Neural crest cell (in vitro differentiated cells): ENCODE measurements around the gene ADAMTS2. TPM values are rescaled to one million over a fixed set of nuclear protein-coding genes. Genes with fewer than 3 reads are reported as not detected.

Source experiments
- DNase-seq: peaks from one replicate; pipeline ENCODE4 v3.0.0; 2021; ENCODE audit warnings: low read depth, mixed read lengths, low spot score
- H3K27ac Mint-ChIP-seq: one replicate; pipeline ENCODE4 v1.8.0; 2021; ENCODE audit warnings: mild to moderate bottlenecking, mixed read lengths; ENCODE audit not compliant: unreplicated experiment
- H3K27me3 Mint-ChIP-seq: 2 replicates; pipeline ENCODE4 v1.8.0; 2021; ENCODE audit warnings: low read depth, mild to moderate bottlenecking, mixed read lengths
- H3K36me3 Mint-ChIP-seq: 2 replicates; pipeline ENCODE4 v1.8.0; 2021; ENCODE audit warnings: low read depth, mild to moderate bottlenecking, mixed read lengths
- H3K4me1 Mint-ChIP-seq: 2 replicates; pipeline ENCODE4 v1.8.0; 2021; ENCODE audit warnings: mixed read lengths
- H3K4me3 Mint-ChIP-seq: one replicate; pipeline ENCODE4 v1.8.0; 2021; ENCODE audit warnings: mild to moderate bottlenecking, mixed read lengths
- H3K9me3 Mint-ChIP-seq: 2 replicates; pipeline ENCODE4 v1.8.0; 2021; ENCODE audit warnings: mixed read lengths
- total RNA-seq: library from RNA; stranded (reverse); gene quantifications from 2 replicates; pipeline ENCODE4 v1.2.1, GENCODE V29; 2021
- TF ChIP-seq, protein P1 (sequence below): fragments of 200-600 bp; sonication (generic); conservative IDR thresholded peaks from 2 replicates; pipeline ENCODE4 v1.5.0; 2021; ENCODE audit warnings: antibody characterized with exemption, mild to moderate bottlenecking

ADAMTS2 gene
- total RNA-seq, 1 donor from 2014 or later: 1.5 TPM

DNA sequence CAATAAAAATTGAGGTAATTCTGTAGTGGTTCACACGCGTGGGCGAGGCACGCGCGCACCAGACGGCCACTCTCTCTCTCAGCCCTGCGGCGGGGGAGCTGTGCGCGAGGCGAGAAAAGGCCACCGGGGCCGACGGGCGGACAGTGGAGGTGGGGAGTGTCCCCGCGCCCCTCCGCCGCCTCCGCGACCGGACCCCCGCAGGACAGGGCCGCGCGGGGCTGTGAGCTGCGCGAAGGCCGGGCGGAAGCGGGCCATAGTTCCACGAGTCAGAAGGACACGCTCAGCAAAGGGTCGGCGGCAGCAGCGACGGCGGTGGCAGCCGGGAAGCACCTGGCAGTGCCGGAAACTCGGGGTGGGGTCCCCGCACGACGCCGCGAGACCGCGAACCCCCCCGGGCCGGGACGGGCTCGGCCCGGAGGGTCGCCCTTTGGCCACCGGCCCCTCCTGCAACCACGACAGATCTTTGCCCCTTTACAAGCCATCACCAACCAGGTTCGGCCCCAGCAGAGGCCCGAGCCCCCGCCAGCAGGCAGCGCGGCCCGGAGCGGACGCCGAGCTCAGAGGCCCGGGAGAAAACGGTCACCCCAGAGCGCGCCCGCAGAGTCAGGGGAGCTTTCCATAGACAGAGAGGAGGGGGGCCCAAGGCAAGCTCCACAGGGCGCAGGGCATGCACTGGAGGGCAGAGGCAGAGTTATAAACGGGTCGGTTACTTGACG, 224.2 kb downstream of the ADAMTS2 start:
- H3K9me3 Mint-ChIP-seq: peaks cover 3% of the 10 kb centered on the region
- no peak for DNase-seq
- TF ChIP-seq, protein P1, sequence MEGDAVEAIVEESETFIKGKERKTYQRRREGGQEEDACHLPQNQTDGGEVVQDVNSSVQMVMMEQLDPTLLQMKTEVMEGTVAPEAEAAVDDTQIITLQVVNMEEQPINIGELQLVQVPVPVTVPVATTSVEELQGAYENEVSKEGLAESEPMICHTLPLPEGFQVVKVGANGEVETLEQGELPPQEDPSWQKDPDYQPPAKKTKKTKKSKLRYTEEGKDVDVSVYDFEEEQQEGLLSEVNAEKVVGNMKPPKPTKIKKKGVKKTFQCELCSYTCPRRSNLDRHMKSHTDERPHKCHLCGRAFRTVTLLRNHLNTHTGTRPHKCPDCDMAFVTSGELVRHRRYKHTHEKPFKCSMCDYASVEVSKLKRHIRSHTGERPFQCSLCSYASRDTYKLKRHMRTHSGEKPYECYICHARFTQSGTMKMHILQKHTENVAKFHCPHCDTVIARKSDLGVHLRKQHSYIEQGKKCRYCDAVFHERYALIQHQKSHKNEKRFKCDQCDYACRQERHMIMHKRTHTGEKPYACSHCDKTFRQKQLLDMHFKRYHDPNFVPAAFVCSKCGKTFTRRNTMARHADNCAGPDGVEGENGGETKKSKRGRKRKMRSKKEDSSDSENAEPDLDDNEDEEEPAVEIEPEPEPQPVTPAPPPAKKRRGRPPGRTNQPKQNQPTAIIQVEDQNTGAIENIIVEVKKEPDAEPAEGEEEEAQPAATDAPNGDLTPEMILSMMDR: no peak

DNA sequence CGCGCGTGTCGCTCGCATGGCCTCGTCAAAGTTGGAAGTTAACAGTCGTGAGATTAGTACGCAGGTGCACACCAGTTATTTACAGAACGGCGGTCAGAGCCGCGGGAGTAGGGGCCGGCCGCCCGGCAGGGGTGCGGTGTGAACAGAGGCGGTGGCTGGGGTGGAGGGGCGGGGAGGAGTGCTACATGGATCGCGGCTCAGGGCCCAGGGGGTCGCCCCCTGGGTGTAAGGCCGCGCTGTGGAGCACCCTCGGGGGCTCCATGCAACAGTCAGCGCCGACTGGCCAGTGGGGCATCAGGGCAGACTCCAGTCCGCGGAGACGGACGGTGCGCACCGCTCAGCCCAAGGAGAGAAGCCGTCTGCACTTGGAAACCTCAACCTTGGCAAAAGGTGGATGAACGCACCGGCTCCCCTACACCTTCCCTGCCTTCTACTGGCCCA, 224.8 kb downstream of the ADAMTS2 start:
- H3K4me3 Mint-ChIP-seq: no peak overlapping the region
- TF ChIP-seq, protein P1: no peak
- H3K4me1 Mint-ChIP-seq: no peaks in the 10 kb centered on the region
- H3K36me3 Mint-ChIP-seq: no peaks in the 10 kb centered on the region
- peaks cover 3% of the 10 kb centered on the region for H3K9me3 Mint-ChIP-seq
- no peak overlapping the region for H3K27ac Mint-ChIP-seq
- DNase-seq: no peak
- peaks cover under 1% of the 10 kb centered on the region for H3K27me3 Mint-ChIP-seq

More for the DNA sequence above, 224.2 kb downstream of the ADAMTS2 start:
- H3K27ac Mint-ChIP-seq: no peak overlapping the region
- H3K27me3 Mint-ChIP-seq: no peaks in the 10 kb centered on the region
- no peak overlapping the region for H3K4me3 Mint-ChIP-seq
- no peaks in the 10 kb centered on the region for H3K4me1 Mint-ChIP-seq
- no peaks in the 10 kb centered on the region for H3K36me3 Mint-ChIP-seq

DNA sequence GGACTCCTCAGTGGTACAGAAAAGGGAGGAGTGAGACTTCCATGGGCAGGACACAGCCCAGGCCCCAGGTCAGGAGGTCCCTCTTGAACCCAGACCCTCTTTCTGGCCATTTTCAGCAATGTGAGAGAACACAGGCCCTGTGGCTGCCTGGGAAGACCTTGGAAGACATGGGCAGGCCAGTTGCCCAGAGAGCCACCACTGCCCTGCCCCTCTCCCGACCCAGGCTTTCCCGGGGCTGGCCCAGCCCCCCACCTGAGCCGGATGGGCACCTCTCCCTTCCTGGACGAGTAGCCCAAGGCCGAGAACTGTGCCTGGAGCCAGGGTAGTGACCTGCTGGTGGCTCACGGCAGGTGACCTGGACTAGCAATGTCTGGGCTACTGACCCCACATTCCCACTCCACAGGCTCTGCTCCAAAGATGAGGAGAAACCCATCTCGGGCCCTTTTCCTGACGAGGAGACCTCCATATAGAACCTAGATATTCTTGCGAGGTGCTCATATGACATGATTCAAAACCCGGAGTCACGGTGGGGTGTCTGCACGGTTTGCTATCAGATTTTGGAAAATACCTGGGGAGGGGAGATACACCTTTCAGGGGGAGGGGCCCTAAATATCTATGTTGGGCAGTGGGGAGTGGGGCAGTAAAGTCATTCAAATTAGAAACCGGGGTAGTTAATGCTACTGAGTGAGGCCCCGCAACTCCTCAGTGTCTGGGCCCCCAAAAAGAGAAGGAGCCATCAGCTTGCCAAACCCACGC, 225.7 kb downstream of the ADAMTS2 start:
- H3K27ac Mint-ChIP-seq: no peak overlapping the region
- peaks cover 5% of the 10 kb centered on the region for H3K36me3 Mint-ChIP-seq
- no peak for DNase-seq
- peaks cover 11% of the 10 kb centered on the region for H3K9me3 Mint-ChIP-seq
- no peak overlapping the region for H3K4me3 Mint-ChIP-seq
- TF ChIP-seq, protein P1: no peak
- no peaks in the 10 kb centered on the region for H3K4me1 Mint-ChIP-seq
- H3K27me3 Mint-ChIP-seq: peaks cover 8% of the 10 kb centered on the region

DNA sequence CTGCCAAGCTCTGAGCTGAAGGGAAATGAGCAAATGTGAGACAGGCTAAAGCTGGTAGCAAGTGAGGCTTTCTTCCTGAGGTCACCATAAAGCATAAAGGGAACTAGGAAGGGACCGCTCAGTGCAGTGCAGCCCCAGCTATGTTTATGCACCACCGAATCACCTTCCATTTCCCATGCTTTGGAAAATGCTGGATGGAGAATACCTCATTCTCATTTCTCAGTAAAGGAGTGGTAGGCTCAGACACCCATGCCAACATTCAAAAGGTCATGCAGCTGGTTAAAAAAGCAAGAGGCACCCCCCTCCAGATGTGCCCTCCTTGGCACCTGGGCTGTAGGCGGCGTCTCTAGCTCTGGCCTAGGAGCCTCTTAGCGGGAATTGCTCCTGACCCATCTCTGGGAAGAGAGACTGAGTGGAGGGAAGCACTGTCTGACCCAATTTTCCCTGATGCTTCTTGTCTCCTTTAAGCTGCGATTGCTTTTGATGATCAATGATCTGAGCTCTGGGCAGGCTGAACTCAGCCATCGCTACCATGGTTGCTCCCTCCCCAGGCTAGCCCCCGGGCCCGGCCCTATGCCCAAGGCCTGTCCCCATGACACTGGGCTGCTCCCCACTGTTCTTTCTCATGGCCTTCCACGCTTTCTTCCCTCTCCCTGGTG, 226.4 kb downstream of the ADAMTS2 start:
- DNase-seq: no peak
- H3K9me3 Mint-ChIP-seq: peaks cover 11% of the 10 kb centered on the region
- H3K36me3 Mint-ChIP-seq: peaks cover 5% of the 10 kb centered on the region

DNA sequence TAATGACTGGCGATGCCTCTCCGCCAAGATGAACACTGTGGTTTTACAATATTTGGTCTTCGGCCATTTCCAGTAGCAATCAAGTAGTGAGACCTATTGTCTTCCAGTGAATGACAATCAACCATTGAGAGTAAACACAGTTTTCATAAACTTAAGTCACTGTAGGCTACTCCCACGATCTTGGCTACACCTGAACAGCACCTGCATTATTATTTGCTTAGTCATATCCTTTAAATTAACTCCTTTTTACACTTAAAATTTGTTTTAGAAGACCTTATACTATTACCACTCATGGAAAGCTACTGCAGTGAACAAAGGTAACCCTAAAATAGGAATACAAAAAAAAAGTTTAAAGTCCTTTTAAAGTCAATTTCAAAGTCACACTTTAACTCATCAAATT, 226.9 kb downstream of the ADAMTS2 start:
- Mint-ChIP-seq H3K27ac (no peak overlapping the region), H3K9me3 (peaks cover 13% of the 10 kb centered on the region)

More for the DNA sequence above, 226.4 kb downstream of the ADAMTS2 start:
- Mint-ChIP-seq H3K27ac (no peak overlapping the region), H3K27me3 (peaks cover 9% of the 10 kb centered on the region), H3K4me1 (no peaks in the 10 kb centered on the region), H3K4me3 (no peak overlapping the region)
- TF ChIP-seq, protein P1: no peak

More for the DNA sequence above, 226.9 kb downstream of the ADAMTS2 start:
- H3K4me1 Mint-ChIP-seq: no peaks in the 10 kb centered on the region
- DNase-seq: no peak
- H3K4me3 Mint-ChIP-seq: no peak overlapping the region
- H3K27me3 Mint-ChIP-seq: peaks cover 9% of the 10 kb centered on the region
- TF ChIP-seq, protein P1: no peak
- peaks cover 5% of the 10 kb centered on the region for H3K36me3 Mint-ChIP-seq
